Stomach (tissue), 9 donors: Measurements from ENCODE around the gene YIPF4. TPM values are rescaled to one million over a fixed set of nuclear protein-coding genes. Genes with fewer than 3 reads are reported as not detected.
"Not testable (repeated sequence)": the region's sequence is repeated elsewhere in the genome, so short reads cannot be mapped to it uniquely, and the experiment has no call there.

Experiments used
- DNase-seq, 2 donors: peaks; one replicate each; pipeline versions ENCODE4 v3.0.0 to v3.0.0-alpha.2; 2013 to 2019
- H3K27ac ChIP-seq, 5 donors: fragments of 200-600 bp in 4 of 5; sonication (generic) in 4 of 5; one replicate each; pipeline ENCODE4 v1.5.1; 2013 to 2019; ENCODE audit warnings: mild to moderate bottlenecking in 1 of 5, moderate library complexity in 1 of 5
- H3K27me3 ChIP-seq, 3 donors: fragments of 200-600 bp; sonication (generic); one replicate each; pipeline ENCODE4 v1.5.1; 2017 to 2019; ENCODE audit warnings: mixed run types in 1 of 3
- H3K36me3 ChIP-seq, 4 donors: fragments of 200-600 bp; sonication (generic); 1 replicate in 3 of 4; 2 replicates in 1 of 4; pipeline ENCODE4 v1.5.1; 2016 to 2019
- H3K4me1 ChIP-seq, 4 donors: fragments of 200-600 bp; sonication (generic); one replicate each; pipeline ENCODE4 v1.5.1; 2016 to 2019
- H3K4me3 ChIP-seq, 4 donors: fragments of 200-600 bp; sonication (generic) in 3 of 4; one replicate each; pipeline ENCODE4 v1.5.1; 2016 to 2019; ENCODE audit warnings: mild to moderate bottlenecking in 1 of 4
- H3K9me3 ChIP-seq, 4 donors: fragments of 200-600 bp; sonication (generic); one replicate each; pipeline ENCODE4 v1.5.1; 2016 to 2019
- EP300 ChIP-seq: sonication (generic); formaldehyde crosslinking; IDR thresholded peaks from one replicate; pipeline ENCODE4 v1.6.1; 2017; ENCODE audit warnings: antibody characterized with exemption
- POLR2A ChIP-seq, 4 donors: fragments of 450-650 bp; IDR thresholded peaks; one replicate each; pipeline ENCODE4 v1.6.1; 2016; ENCODE audit warnings: antibody characterized with exemption in 4 of 4, control low read depth in 2 of 4, mild to moderate bottlenecking in 1 of 4, moderate library complexity in 1 of 4
- POLR2AphosphoS5 ChIP-seq, 3 donors: sonication (generic); formaldehyde crosslinking; IDR thresholded peaks; one replicate each; pipeline ENCODE4 v1.6.1; 2016; ENCODE audit warnings: antibody characterized with exemption in 3 of 3
- WGBS, 5 donors: extraction: QIAGEN DNeasy Blood & Tissue Kit in 3 of 5; methylation state at CpG; one replicate each; pipeline versions ENCODE4 v1.1.5 to v1.1.7; 2013 to 2018; 5-methylcytosine and 5-hydroxymethylcytosine counted together
- intact Hi-C: fragments of 100-400 bp; cut with DNase I; formaldehyde crosslinking; loops from one replicate; pipeline ENCODE4 v1.15.1; 2023; ENCODE audit warnings: low total_unique reads
- polyA plus RNA-seq, 3 donors: library from polyadenylated mRNA; stranded (reverse); fragments of 200-250 nt; gene quantifications; one replicate each; pipeline ENCODE4 v1.2.3, GENCODE V29; 2013
- total RNA-seq, 5 donors: library from RNA; depleted of rRNA; stranded (reverse); fragments of >200 nt; gene quantifications; one replicate each; pipeline versions ENCODE4 v1.1.0 to v1.2.3, GENCODE V29; 2014 to 2016
- TF ChIP-seq, protein P1 (sequence below), 7 experiments: fragments of 450-650 bp in 4 of 7; fragments of 200-600 bp in 3 of 7; sonication (generic) in 3 of 7; IDR thresholded peaks; one replicate each; pipeline ENCODE4 v1.5.1; 2016 to 2019; ENCODE audit warnings: antibody characterized with exemption in 7 of 7, control low read depth in 2 of 7, mild to moderate bottlenecking in 1 of 7
- donor health status: healthy with polysubstance abuse.
- donor health status: Bipolar disorder and iron deficiency.
- donor health status: healthy.

Gene YIPF4
- total and polyA plus RNA-seq, 8 donors = 5.3 to 68.3 (median 10.2) TPM

DNA sequence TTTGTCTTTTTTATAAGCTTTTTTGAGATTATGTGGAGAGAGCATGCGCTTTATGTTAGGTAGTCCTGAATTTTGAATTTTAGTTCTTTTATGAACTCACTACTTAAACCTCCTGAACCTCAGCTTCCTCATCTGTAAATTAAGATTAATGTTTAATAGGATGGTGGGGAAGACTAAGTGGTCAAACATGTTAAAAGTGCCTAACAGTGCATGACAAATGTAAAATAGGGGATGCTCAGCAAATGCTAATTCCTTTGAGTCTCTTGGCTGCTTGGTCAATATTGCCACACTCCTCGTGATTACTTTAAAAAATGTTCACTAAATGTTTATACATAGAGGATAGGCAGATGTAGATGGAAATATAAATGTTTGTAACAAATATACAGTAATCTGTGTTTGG, 85.9 kb downstream of the YIPF4 start:
- TF ChIP-seq, protein P1, sequence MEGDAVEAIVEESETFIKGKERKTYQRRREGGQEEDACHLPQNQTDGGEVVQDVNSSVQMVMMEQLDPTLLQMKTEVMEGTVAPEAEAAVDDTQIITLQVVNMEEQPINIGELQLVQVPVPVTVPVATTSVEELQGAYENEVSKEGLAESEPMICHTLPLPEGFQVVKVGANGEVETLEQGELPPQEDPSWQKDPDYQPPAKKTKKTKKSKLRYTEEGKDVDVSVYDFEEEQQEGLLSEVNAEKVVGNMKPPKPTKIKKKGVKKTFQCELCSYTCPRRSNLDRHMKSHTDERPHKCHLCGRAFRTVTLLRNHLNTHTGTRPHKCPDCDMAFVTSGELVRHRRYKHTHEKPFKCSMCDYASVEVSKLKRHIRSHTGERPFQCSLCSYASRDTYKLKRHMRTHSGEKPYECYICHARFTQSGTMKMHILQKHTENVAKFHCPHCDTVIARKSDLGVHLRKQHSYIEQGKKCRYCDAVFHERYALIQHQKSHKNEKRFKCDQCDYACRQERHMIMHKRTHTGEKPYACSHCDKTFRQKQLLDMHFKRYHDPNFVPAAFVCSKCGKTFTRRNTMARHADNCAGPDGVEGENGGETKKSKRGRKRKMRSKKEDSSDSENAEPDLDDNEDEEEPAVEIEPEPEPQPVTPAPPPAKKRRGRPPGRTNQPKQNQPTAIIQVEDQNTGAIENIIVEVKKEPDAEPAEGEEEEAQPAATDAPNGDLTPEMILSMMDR (IDR thresholded peaks at IDR 0.05) = no peak
- TF ChIP-seq POLR2A (IDR thresholded peaks at IDR 0.05) (no peak), EP300 (no peak), POLR2AphosphoS5 (IDR thresholded peaks at IDR 0.05) (no peak)
- Histone ChIP-seq H3K27ac (no peak overlapping the region), H3K27me3 (no peaks in the 10 kb centered on the region), H3K4me1 (peaks cover 37 to 94% (median 65%) of the 10 kb centered on the region in 4 donors), H3K4me3 (no peak overlapping the region), H3K36me3 (peaks cover 0 to 9% (median 6%) of the 10 kb centered on the region in 4 donors), H3K9me3 (no peaks in the 10 kb centered on the region)
- no peak for DNase-seq
- 55 to 65% (median 57%) methylated on average over 2 of the region's 2 CpGs for WGBS, 5 donors
- intact Hi-C loops = no loop called here

DNA sequence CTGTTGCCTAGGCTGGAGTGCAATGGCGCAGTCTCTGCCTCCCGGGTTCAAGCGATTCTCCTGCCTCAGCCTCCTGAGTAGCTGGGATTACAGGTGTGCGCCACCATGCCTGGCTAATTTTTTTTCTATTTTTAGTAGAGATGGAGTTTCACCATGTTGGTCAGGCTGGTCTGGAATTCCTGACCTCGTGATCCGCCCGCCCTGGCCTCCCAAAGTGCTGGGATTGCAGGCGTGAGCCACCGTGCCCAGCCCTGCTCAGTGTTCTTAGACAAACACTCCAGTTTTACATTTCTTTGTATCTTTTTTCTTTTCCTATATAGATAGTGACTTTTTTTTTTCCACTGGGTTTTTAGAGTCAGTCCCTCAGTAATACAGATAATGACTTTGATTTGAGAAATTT, 86.6 kb downstream of the YIPF4 start:
- H3K27ac ChIP-seq, H3K9me3 ChIP-seq, H3K4me3 ChIP-seq, H3K27me3 ChIP-seq, H3K36me3 ChIP-seq, DNase-seq, intact Hi-C loops: not testable (repeated sequence)
- WGBS, 5 donors = 84 to 93% (median 88%) methylated on average over 9 of the region's 9 CpGs
- peaks cover 32 to 93% (median 63%) of the 10 kb centered on the region in 4 donors for H3K4me1 ChIP-seq

DNA sequence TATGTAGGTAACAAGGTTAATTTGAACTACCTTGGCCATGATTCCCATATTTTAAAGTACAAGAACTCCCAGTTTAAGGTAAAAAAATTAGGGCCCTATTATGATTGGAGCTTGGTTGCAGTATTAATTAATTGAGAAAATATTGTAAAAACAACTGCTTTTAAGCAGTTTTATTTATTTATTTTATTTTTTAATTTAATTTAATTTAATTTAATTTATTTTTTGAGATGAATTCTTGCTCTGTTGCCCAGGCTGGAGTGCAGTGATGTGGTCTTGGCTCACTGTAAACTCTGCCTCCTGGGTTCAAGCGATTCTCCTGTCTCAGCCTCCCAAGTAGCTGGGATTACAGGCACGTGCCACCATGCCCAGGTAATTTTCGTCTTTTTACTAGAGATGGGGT, 88.0 kb downstream of the YIPF4 start:
- H3K27me3 ChIP-seq, intact Hi-C loops, DNase-seq, H3K27ac ChIP-seq, H3K36me3 ChIP-seq, H3K4me3 ChIP-seq, H3K9me3 ChIP-seq: not testable (repeated sequence)
- H3K4me1 ChIP-seq = peaks cover 23 to 81% (median 56%) of the 10 kb centered on the region in 4 donors
- WGBS, 5 donors = 90 to 98% (median 95%) methylated on average over 3 of the region's 3 CpGs

Other genes starting within 250 kb of the YIPF4 start
- gene DPY30, start 238.1 kb upstream of the YIPF4 start, total RNA-seq = 10 to 100 TPM in 3 of 5 donors, 1 to 10 TPM in 2; 5.3 to 62.7 (median 26.6) TPM
- gene DPY30, start 238.1 kb upstream of the YIPF4 start, polyA plus RNA-seq = 100 to 1,000 TPM in 1 of 3 donors, 10 to 100 TPM in 2; 94.9 to 127 (median 96.5) TPM
- gene SPAST, start 214.3 kb upstream of the YIPF4 start, total RNA-seq = 10 to 100 TPM in 4 of 5 donors, 1 to 10 TPM in 1; 2.2 to 33.8 (median 23.0) TPM
- 1 to 10 TPM; 2.4 to 3.1 (median 2.6) TPM for gene SPAST, start 214.3 kb upstream of the YIPF4 start, polyA plus RNA-seq
- 10 to 100 TPM in 3 of 5 donors, 1 to 10 TPM in 2; 7.5 to 64.8 (median 18.3) TPM for gene SLC30A6, start 112.0 kb upstream of the YIPF4 start, total RNA-seq
- 1 to 10 TPM; 3.1 to 4.4 (median 3.5) TPM for gene SLC30A6, start 112.0 kb upstream of the YIPF4 start, polyA plus RNA-seq
- gene NLRC4, start 13.0 kb upstream of the YIPF4 start, total RNA-seq = 1 to 10 TPM in 1 of 5 donors, under 1 TPM in 2, not detected in 2; 0.45 to 1.3 (median 0.92) TPM
- 1 to 10 TPM in 1 of 3 donors, under 1 TPM in 2; 0.30 to 1.1 (median 0.75) TPM for gene NLRC4, start 13.0 kb upstream of the YIPF4 start, polyA plus RNA-seq
- 100 to 1,000 TPM in 2 of 5 donors, 10 to 100 TPM in 3; 62.3 to 361 (median 74.5) TPM for gene BIRC6, start 79.1 kb downstream of the YIPF4 start, total RNA-seq
- gene BIRC6, start 79.1 kb downstream of the YIPF4 start, polyA plus RNA-seq = 10 to 100 TPM in 1 of 3 donors, 1 to 10 TPM in 2; 7.7 to 12.6 (median 7.9) TPM